ENCODE results near the gene LSM4. TPM values are rescaled to one million over a fixed set of nuclear protein-coding genes. Genes with fewer than 3 reads are reported as not detected.
A peak's percentile ranks its signal among the peaks of the same experiment; 100 is the strongest.

Gene LSM4
- total RNA-seq, 1 donor from 2014 or later: 103 TPM

- intact Hi-C loops (cut with DNase I): no loop called here
- no peak for DNase-seq
- no peak for ATAC-seq (ENCODE audit: poor library complexity)
Observed at GRCh38 chr19:18269070-18269723, 53.7 kb downstream of the LSM4 start.

- no peak for DNase-seq
- no peak for ATAC-seq (ENCODE audit: poor library complexity)
- intact Hi-C loops (cut with DNase I): no loop called here
Observed at GRCh38 chr19:18266771-18267686, 55.8 kb downstream of the LSM4 start.

- DNase-seq: no peak
- intact Hi-C loops (cut with DNase I): no loop called here
- no peak for ATAC-seq (ENCODE audit: poor library complexity)
Observed at GRCh38 chr19:18265582-18265981, 57.3 kb downstream of the LSM4 start.

GRCh38 chr19:18264971-18265540, 57.8 kb downstream of the LSM4 start:
- no peak for ATAC-seq (ENCODE audit: poor library complexity)
- intact Hi-C loops (cut with DNase I): no loop called here
- no peak for DNase-seq

- ATAC-seq (ENCODE audit: poor library complexity) (peak; percentile 26), DNase-seq (no peak)
Observed at GRCh38 chr19:18264137-18264854, 58.6 kb downstream of the LSM4 start.

GRCh38 chr19:18263324-18264136, 59.3 kb downstream of the LSM4 start:
- ATAC-seq (ENCODE audit: poor library complexity) (no peak), DNase-seq (no peak)
- intact Hi-C loops (cut with DNase I): no loop called here

More at GRCh38 chr19:18264137-18264854, 58.6 kb downstream of the LSM4 start:
- intact Hi-C loops (cut with DNase I): no loop called here

- DNase-seq: no peak
- no peak for ATAC-seq (ENCODE audit: poor library complexity)
- intact Hi-C loops (cut with DNase I): no loop called here
Observed at GRCh38 chr19:18262917-18263316, 60.0 kb downstream of the LSM4 start.

- no peak for DNase-seq
- no peak for ATAC-seq (ENCODE audit: poor library complexity)
- intact Hi-C loops (cut with DNase I): no loop called here
Observed at GRCh38 chr19:18262144-18262543, 60.7 kb downstream of the LSM4 start.

- no peak for ATAC-seq (ENCODE audit: poor library complexity)
- intact Hi-C loops (cut with DNase I): no loop called here
Observed at GRCh38 chr19:18261474-18261873, 61.4 kb downstream of the LSM4 start.

GRCh38 chr19:18259893-18260292, 63.0 kb downstream of the LSM4 start:
- ATAC-seq (ENCODE audit: poor library complexity): no peak
- intact Hi-C loops (cut with DNase I): no loop called here
- no peak for DNase-seq

More at GRCh38 chr19:18261474-18261873, 61.4 kb downstream of the LSM4 start:
- no peak for DNase-seq

- intact Hi-C loops (cut with DNase I): no loop called here
- ATAC-seq (ENCODE audit: poor library complexity): no peak
- no peak for DNase-seq
Observed at GRCh38 chr19:18257503-18258470, 65.1 kb downstream of the LSM4 start.

Small RNAs within 50 kb of the gene (microRNA-seq; reads per million reads assigned to microRNA genes)
- not detected for gene MIR3188

Other genes starting within 250 kb of the LSM4 start
- 0.75 TPM for gene IL12RB1, start 236.1 kb downstream of the LSM4 start, total RNA-seq
- gene MAST3, start 225.3 kb downstream of the LSM4 start, total RNA-seq: 4.9 TPM
- 20.8 TPM for gene PIK3R2, start 169.9 kb downstream of the LSM4 start, total RNA-seq
- gene IFI30, start 149.3 kb downstream of the LSM4 start, total RNA-seq: 23.1 TPM
- gene MPV17L2, start 129.9 kb downstream of the LSM4 start, total RNA-seq: 9.4 TPM
- gene RAB3A, start 119.0 kb downstream of the LSM4 start, total RNA-seq: 26.7 TPM
- 1.8 TPM for gene PDE4C, start 96.6 kb downstream of the LSM4 start, total RNA-seq
- 0.35 TPM for gene IQCN, start 48.6 kb downstream of the LSM4 start, total RNA-seq
- 107 TPM for gene JUND, start 41.5 kb downstream of the LSM4 start, total RNA-seq
- gene PGPEP1, start 17.5 kb upstream of the LSM4 start, total RNA-seq: 33.6 TPM
- 0.54 TPM for gene GDF15, start 63.1 kb upstream of the LSM4 start, total RNA-seq
- gene LRRC25, start 74.5 kb upstream of the LSM4 start, total RNA-seq: 3.6 TPM
- gene SSBP4, start 96.3 kb upstream of the LSM4 start, total RNA-seq: 30.4 TPM
- gene ISYNA1, start 115.1 kb upstream of the LSM4 start, total RNA-seq: 26.0 TPM
- 7.5 TPM for gene ELL, start 199.0 kb upstream of the LSM4 start, total RNA-seq
- gene FKBP8, start 220.5 kb upstream of the LSM4 start, total RNA-seq: 182 TPM
- 44.4 TPM for gene KXD1, start 234.8 kb upstream of the LSM4 start, total RNA-seq
- gene UBA52, start 248.8 kb upstream of the LSM4 start, total RNA-seq: 684 TPM

All from Right ventricle myocardium superior (tissue), 1 donor.